ENCODE measurements around the gene DNAI2.

DNAI2 gene

GRCh38 chr17:74304184-74304583 is 30.1 kb downstream of the DNAI2 start:
- no peak for TF ChIP-seq CTCF (IDR thresholded peaks at IDR 0.05; ENCODE audit: insufficient read depth, low read depth, low read length, missing control alignments)

GRCh38 chr17:74305865-74306654 is 32.0 kb downstream of the DNAI2 start:
- H3K4me3 ChIP-seq (ENCODE audit: low read depth, low read length): no peak overlapping the region

More at GRCh38 chr17:74304184-74304583, 30.1 kb downstream of the DNAI2 start:
- no peak for DNase-seq (ENCODE audit: low read depth)
- H3K4me3 ChIP-seq (ENCODE audit: low read depth, low read length): no peak overlapping the region

GRCh38 chr17:74307984-74308773 is 34.1 kb downstream of the DNAI2 start:
- TF ChIP-seq CTCF (IDR thresholded peaks at IDR 0.05; ENCODE audit: insufficient read depth, low read depth, low read length, missing control alignments): no peak
- no peak overlapping the region for H3K4me3 ChIP-seq (ENCODE audit: low read depth, low read length)
- no peak for DNase-seq (ENCODE audit: low read depth)

More at GRCh38 chr17:74305865-74306654, 32.0 kb downstream of the DNAI2 start:
- DNase-seq (ENCODE audit: low read depth): no peak
- TF ChIP-seq CTCF (IDR thresholded peaks at IDR 0.05; ENCODE audit: insufficient read depth, low read depth, low read length, missing control alignments): no peak

- no peak for TF ChIP-seq CTCF (IDR thresholded peaks at IDR 0.05; ENCODE audit: insufficient read depth, low read depth, low read length, missing control alignments)
- no peak overlapping the region for H3K4me3 ChIP-seq (ENCODE audit: low read depth, low read length)
- DNase-seq (ENCODE audit: low read depth): no peak
These were observed 35.9 kb downstream of the DNAI2 start for GRCh38 chr17:74309902-74310301.

GRCh38 chr17:74314877-74315276 is 40.8 kb downstream of the DNAI2 start:
- TF ChIP-seq CTCF (IDR thresholded peaks at IDR 0.05; ENCODE audit: insufficient read depth, low read depth, low read length, missing control alignments): no peak
- no peak for DNase-seq (ENCODE audit: low read depth)
- H3K4me3 ChIP-seq (ENCODE audit: low read depth, low read length): no peak overlapping the region

GRCh38 chr17:74316220-74316619 is 42.2 kb downstream of the DNAI2 start:
- no peak for DNase-seq (ENCODE audit: low read depth)
- H3K4me3 ChIP-seq (ENCODE audit: low read depth, low read length): no peak overlapping the region
- no peak for TF ChIP-seq CTCF (IDR thresholded peaks at IDR 0.05; ENCODE audit: insufficient read depth, low read depth, low read length, missing control alignments)

Data from GM12865 (cell line).